Measurements from ENCODE around the gene MN1. TPM values are rescaled to one million over a fixed set of nuclear protein-coding genes. Genes with fewer than 3 reads are reported as not detected.

MN1 gene
- total RNA-seq, 3 donors from 2014 or later = 2.0 to 4.7 (median 3.2) TPM

DNA sequence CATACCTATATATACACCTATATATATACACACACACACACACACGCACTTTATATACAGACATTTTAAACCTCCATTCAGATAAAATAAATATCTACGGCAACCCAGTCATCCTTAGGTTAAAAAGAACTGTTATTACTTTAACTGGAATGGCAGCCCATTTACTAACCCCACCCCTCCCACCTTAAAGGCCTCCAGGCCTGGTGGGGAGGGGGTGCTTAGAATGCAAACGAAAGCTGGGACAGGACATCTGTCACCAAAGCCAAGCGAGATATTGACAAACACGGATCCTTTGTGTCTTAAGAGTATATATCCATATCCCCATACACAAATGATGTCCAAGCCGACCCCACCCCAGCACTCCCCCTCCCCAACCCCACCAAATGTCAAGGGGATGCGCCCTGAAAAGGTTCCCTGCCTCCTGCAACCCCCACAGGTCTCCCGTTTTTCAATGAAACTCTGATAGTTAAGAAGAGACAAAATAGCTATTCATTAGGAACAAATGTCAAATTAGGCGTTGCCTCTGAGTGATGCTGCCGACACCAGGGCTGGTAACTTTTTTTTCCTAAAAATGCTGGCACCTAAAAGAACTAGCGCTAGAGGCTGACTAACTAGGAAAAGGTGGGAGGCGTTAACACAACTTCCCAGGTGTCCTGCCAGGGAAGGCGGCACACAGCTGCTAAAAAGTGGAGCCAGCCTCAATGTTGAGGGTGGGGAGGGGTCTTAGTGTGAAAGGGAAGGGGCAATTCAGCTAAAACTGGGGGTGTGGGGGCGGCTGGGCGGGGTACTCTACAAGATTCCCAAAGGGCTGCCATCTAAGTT, 5.6 kb downstream of the MN1 start:
- Histone ChIP-seq H3K27me3 (peaks cover 0 to 20% of the 10 kb centered on the region in 2 donors), H3K4me1 (peaks cover 0 to 5% of the 10 kb centered on the region in 2 donors), H3K36me3 (no peaks in the 10 kb centered on the region), H3K9me3 (no peaks in the 10 kb centered on the region), H3K4me3 (no peak overlapping the region), H3K27ac (no peak overlapping the region)
- DNase-seq (ENCODE audit: low spot score in 2 of 2) = no peak
- TF ChIP-seq POLR2AphosphoS5 (IDR thresholded peaks at IDR 0.05) = no peak
- intact Hi-C loops (cut with DNase I; ENCODE audit: low total_unique reads) = no loop called here

DNA sequence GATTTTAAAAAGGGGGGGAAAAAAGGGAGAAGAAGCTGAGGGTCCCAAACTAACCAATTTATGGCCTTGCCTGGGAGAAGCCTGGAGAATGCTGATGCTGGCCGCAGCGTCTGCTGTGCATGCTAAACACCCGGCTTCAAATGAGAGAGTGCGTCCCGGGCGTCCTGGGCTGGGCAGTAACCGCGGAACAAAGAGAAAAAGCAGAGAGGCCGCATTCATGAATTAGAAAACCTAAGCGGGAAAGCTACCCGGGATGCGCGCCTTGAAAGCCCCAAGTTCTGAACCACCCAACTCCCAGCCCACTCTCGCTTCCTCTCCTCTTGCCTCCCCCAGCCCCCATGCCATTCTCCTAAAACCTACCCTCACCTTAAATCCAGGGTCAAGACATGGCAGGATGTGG, 6.5 kb downstream of the MN1 start:
- H3K36me3 ChIP-seq = no peaks in the 10 kb centered on the region
- intact Hi-C loops (cut with DNase I; ENCODE audit: low total_unique reads) = no loop called here
- H3K9me3 ChIP-seq = no peaks in the 10 kb centered on the region
- TF ChIP-seq, protein P1, sequence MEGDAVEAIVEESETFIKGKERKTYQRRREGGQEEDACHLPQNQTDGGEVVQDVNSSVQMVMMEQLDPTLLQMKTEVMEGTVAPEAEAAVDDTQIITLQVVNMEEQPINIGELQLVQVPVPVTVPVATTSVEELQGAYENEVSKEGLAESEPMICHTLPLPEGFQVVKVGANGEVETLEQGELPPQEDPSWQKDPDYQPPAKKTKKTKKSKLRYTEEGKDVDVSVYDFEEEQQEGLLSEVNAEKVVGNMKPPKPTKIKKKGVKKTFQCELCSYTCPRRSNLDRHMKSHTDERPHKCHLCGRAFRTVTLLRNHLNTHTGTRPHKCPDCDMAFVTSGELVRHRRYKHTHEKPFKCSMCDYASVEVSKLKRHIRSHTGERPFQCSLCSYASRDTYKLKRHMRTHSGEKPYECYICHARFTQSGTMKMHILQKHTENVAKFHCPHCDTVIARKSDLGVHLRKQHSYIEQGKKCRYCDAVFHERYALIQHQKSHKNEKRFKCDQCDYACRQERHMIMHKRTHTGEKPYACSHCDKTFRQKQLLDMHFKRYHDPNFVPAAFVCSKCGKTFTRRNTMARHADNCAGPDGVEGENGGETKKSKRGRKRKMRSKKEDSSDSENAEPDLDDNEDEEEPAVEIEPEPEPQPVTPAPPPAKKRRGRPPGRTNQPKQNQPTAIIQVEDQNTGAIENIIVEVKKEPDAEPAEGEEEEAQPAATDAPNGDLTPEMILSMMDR (IDR thresholded peaks at IDR 0.05) = no peak
- TF ChIP-seq POLR2A (IDR thresholded peaks at IDR 0.05) = no peak
- no peak for TF ChIP-seq POLR2AphosphoS5 (IDR thresholded peaks at IDR 0.05)
- H3K4me3 ChIP-seq = peak overlapping the region in 1 of 3 donors; percentile 2
- H3K27ac ChIP-seq = no peak overlapping the region
- H3K4me1 ChIP-seq = peaks cover 0 to 4% of the 10 kb centered on the region in 2 donors
- no peak for DNase-seq (ENCODE audit: low spot score in 2 of 2)
- peaks cover 0 to 13% of the 10 kb centered on the region in 2 donors for H3K27me3 ChIP-seq

DNA sequence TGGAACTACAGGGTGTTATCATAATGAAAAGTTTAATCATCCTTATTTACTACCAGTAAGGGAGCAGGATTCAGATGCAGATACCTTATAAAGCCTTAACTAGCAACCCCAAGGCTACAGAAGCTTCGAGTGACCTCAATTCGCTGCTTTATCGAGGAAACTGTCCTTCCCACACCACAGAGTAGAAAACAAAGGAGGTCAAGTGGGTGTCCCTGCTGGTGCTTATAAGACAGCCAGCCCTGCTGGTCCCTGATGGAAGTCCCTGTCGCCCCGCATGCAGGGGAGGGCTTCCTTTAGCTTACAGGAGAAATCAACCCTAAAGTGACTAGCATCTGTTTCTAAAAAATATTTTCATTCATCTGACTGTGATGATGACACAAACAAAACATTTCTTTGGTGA, 7.3 kb downstream of the MN1 start:
- Histone ChIP-seq H3K36me3 (no peaks in the 10 kb centered on the region), H3K27me3 (peaks cover 0 to 10% of the 10 kb centered on the region in 2 donors), H3K27ac (no peak overlapping the region), H3K4me3 (no peak overlapping the region), H3K4me1 (no peaks in the 10 kb centered on the region), H3K9me3 (no peaks in the 10 kb centered on the region)
- no peak for TF ChIP-seq POLR2A (IDR thresholded peaks at IDR 0.05)
- TF ChIP-seq, protein P1 (IDR thresholded peaks at IDR 0.05) = no peak
- TF ChIP-seq POLR2AphosphoS5 (IDR thresholded peaks at IDR 0.05) = no peak
- intact Hi-C loops (cut with DNase I; ENCODE audit: low total_unique reads) = no loop called here
- DNase-seq (ENCODE audit: low spot score in 2 of 2) = no peak

DNA sequence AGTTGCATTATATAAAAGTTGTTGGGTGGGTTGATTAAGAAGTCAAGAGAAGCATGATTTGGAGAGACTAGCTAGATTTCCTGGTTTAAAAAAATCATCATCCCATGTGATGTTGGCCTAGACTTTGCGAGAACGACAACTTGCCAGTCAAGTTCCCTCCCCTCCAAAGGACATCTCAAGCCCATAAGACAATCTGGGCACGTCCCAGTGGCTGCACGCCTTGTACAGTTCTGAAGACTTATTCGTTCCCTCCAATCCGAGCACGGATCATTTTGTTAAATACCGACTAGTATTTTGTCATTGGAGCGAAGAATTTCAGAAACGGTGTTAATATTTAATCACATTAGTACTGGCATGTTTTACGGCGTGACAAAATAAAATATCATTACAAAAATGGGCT, 8.0 kb downstream of the MN1 start:
- no peak for DNase-seq (ENCODE audit: low spot score in 2 of 2)
- no peak overlapping the region for H3K27ac ChIP-seq
- H3K4me1 ChIP-seq = no peaks in the 10 kb centered on the region
- H3K4me3 ChIP-seq = no peak overlapping the region
- no peaks in the 10 kb centered on the region for H3K36me3 ChIP-seq
- H3K27me3 ChIP-seq = peaks cover 0 to 8% of the 10 kb centered on the region in 2 donors
- intact Hi-C loops (cut with DNase I; ENCODE audit: low total_unique reads) = no loop called here
- no peaks in the 10 kb centered on the region for H3K9me3 ChIP-seq
- TF ChIP-seq POLR2AphosphoS5 (IDR thresholded peaks at IDR 0.05) = no peak
- TF ChIP-seq POLR2A (IDR thresholded peaks at IDR 0.05) = no peak
- TF ChIP-seq, protein P1 (IDR thresholded peaks at IDR 0.05) = no peak

DNA sequence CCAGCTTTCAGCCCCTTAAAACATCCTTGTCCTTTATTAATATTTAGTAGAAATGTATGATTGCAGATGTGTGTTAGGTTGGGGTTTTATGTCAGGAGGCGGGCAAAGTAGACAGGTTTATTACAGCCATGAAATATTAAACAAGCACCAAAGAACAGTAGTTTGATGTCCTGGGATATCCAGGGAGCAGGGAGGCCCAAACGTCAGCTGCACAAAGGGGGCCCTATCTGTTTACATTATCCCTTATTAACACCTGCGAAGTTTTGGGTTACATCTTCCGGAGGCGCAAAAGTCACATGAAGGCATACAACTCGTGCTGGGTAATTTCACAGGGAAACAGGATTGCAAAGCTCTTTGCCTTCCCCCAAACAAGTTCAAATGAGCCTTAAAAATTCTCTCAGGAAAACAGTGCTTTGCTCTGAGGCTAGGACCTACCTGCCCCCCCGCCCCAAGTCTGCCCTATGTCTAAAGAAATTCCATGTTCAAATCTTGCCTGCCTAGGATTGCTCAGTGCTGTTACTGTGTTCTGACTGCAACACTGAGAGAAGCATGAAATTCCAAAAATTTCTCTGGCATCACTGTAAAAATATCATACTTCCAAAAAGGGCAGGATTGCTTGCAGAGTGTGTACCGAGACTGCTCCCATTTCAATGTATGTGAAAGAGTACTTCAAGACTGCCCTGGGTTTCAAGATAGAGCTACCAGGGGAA, 8.9 kb downstream of the MN1 start:
- no peaks in the 10 kb centered on the region for H3K27me3 ChIP-seq
- H3K4me1 ChIP-seq = no peaks in the 10 kb centered on the region
- H3K9me3 ChIP-seq = no peaks in the 10 kb centered on the region
- intact Hi-C loops (cut with DNase I; ENCODE audit: low total_unique reads) = no loop called here
- no peak for DNase-seq (ENCODE audit: low spot score in 2 of 2)
- no peak overlapping the region for H3K27ac ChIP-seq
- H3K4me3 ChIP-seq = no peak overlapping the region
- H3K36me3 ChIP-seq = no peaks in the 10 kb centered on the region
- TF ChIP-seq POLR2A (IDR thresholded peaks at IDR 0.05) (no peak), POLR2AphosphoS5 (IDR thresholded peaks at IDR 0.05) (no peak)
- TF ChIP-seq, protein P1 (IDR thresholded peaks at IDR 0.05) = no peak

All from breast epithelium (tissue), 4 donors.